Measurements from ENCODE around the gene SLC6A20. TPM values are rescaled to one million over a fixed set of nuclear protein-coding genes. Genes with fewer than 3 reads are reported as not detected.

SLC6A20 gene
- total RNA-seq, 1 experiment from 2014 or later, result 0.89 TPM

DNA sequence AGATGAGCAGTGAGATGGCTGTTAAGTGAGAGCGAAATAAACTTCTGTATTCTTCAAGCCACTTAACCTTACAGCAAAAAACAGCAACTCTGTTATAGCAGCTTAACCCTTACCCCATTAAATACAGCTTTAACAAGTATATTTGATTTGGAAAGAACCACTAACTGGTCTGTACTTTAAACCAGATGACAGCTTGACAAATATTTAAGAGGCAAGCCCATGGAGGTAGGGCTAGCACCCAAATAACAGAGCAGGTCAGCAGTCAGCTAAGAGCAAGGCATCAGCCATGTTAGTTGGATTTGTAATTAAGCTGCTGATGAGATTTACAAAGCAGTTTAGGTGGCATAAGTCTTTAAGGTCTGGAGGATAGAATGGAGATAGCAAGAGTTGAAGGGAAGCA lies 42.1 kb upstream of the SLC6A20 start:
- H3K9me2 ChIP-seq (ENCODE audit: insufficient read depth), result no peaks in the 10 kb centered on the region
- BruUV-seq (replicated peaks), result no TSS peak
- DNase-seq (ENCODE audit: low read depth, low spot score) (no peak), ATAC-seq (no peak)
- H3K9me3 ChIP-seq (ENCODE audit: control insufficient read depth in 1 of 2, insufficient read depth in 1 of 2, low read depth in 1 of 2, low read length in 2 of 2), result no peaks in the 10 kb centered on the region
- H2AFZ ChIP-seq (ENCODE audit: low read depth, low read length, poor library complexity, severe bottlenecking), result no peak overlapping the region
- intact Hi-C loops (cut with micrococcal nuclease), result no loop called here
- TF ChIP-seq, protein P1, sequence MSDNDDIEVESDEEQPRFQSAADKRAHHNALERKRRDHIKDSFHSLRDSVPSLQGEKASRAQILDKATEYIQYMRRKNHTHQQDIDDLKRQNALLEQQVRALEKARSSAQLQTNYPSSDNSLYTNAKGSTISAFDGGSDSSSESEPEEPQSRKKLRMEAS (IDR thresholded peaks at IDR 0.05), result no peak
- TF ChIP-seq FOSL1 (IDR thresholded peaks at IDR 0.05; ENCODE audit: low read depth), result no peak
- no peak for TF ChIP-seq ELF1 (IDR thresholded peaks at IDR 0.05; ENCODE audit: borderline replicate concordance, low read depth)
- TF ChIP-seq, protein P2, sequence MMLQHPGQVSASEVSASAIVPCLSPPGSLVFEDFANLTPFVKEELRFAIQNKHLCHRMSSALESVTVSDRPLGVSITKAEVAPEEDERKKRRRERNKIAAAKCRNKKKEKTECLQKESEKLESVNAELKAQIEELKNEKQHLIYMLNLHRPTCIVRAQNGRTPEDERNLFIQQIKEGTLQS (IDR thresholded peaks at IDR 0.05), result no peak
- TF ChIP-seq, protein P3, sequence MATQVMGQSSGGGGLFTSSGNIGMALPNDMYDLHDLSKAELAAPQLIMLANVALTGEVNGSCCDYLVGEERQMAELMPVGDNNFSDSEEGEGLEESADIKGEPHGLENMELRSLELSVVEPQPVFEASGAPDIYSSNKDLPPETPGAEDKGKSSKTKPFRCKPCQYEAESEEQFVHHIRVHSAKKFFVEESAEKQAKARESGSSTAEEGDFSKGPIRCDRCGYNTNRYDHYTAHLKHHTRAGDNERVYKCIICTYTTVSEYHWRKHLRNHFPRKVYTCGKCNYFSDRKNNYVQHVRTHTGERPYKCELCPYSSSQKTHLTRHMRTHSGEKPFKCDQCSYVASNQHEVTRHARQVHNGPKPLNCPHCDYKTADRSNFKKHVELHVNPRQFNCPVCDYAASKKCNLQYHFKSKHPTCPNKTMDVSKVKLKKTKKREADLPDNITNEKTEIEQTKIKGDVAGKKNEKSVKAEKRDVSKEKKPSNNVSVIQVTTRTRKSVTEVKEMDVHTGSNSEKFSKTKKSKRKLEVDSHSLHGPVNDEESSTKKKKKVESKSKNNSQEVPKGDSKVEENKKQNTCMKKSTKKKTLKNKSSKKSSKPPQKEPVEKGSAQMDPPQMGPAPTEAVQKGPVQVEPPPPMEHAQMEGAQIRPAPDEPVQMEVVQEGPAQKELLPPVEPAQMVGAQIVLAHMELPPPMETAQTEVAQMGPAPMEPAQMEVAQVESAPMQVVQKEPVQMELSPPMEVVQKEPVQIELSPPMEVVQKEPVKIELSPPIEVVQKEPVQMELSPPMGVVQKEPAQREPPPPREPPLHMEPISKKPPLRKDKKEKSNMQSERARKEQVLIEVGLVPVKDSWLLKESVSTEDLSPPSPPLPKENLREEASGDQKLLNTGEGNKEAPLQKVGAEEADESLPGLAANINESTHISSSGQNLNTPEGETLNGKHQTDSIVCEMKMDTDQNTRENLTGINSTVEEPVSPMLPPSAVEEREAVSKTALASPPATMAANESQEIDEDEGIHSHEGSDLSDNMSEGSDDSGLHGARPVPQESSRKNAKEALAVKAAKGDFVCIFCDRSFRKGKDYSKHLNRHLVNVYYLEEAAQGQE (IDR thresholded peaks at IDR 0.05; ENCODE audit: low read depth), result no peak
- no peak for TF ChIP-seq POLR2AphosphoS5 (IDR thresholded peaks at IDR 0.05; ENCODE audit: low read depth, low read length)
- TF ChIP-seq POLR2A (IDR thresholded peaks at IDR 0.05; ENCODE audit: borderline replicate concordance, extremely low read depth, insufficient read depth, insufficient read length), result no peak
- no peak for TF ChIP-seq CBX3 (IDR thresholded peaks at IDR 0.05; ENCODE audit: low read depth)
- TF ChIP-seq, protein P4, sequence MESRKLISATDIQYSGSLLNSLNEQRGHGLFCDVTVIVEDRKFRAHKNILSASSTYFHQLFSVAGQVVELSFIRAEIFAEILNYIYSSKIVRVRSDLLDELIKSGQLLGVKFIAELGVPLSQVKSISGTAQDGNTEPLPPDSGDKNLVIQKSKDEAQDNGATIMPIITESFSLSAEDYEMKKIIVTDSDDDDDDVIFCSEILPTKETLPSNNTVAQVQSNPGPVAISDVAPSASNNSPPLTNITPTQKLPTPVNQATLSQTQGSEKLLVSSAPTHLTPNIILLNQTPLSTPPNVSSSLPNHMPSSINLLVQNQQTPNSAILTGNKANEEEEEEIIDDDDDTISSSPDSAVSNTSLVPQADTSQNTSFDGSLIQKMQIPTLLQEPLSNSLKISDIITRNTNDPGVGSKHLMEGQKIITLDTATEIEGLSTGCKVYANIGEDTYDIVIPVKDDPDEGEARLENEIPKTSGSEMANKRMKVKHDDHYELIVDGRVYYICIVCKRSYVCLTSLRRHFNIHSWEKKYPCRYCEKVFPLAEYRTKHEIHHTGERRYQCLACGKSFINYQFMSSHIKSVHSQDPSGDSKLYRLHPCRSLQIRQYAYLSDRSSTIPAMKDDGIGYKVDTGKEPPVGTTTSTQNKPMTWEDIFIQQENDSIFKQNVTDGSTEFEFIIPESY (IDR thresholded peaks at IDR 0.05; ENCODE audit: extremely low read depth, insufficient replicate concordance, low read length), result no peak
- no peak for TF ChIP-seq SP1 (IDR thresholded peaks at IDR 0.05; ENCODE audit: low read depth)
- no peak for TF ChIP-seq YY1 (IDR thresholded peaks at IDR 0.05; ENCODE audit: extremely low read depth, insufficient replicate concordance, low read depth, low read length)
- TF ChIP-seq ZFX (IDR thresholded peaks at IDR 0.05), result no peak
- no peak for TF ChIP-seq SIN3A (IDR thresholded peaks at IDR 0.05; ENCODE audit: low read depth)
- no peak for TF ChIP-seq EZH2 (IDR thresholded peaks at IDR 0.05)
- no peak for TF ChIP-seq JUND (IDR thresholded peaks at IDR 0.05)
- no peak for TF ChIP-seq EZH2phosphoT487 (IDR thresholded peaks at IDR 0.05; ENCODE audit: borderline replicate concordance)
- no peak for TF ChIP-seq CEBPB (IDR thresholded peaks at IDR 0.05; ENCODE audit: low read depth)
- TF ChIP-seq ZNF274 (IDR thresholded peaks at IDR 0.05; ENCODE audit: low read depth, low read length), result no peak
- ChIA-PET CTCF (no interaction called here), RAD21 (ENCODE audit: low non-redundant PET in 1 of 2, low total read pairs in 2 of 2, uncharacterized antibody in 2 of 2, unreplicated experiment in 2 of 2) (interaction anchor here in 1 of 2 experiments (0.5 kb wide), 1 partner anchor 61 kb away, joined by 3 read pairs; no protein-coding TSS in a partner anchor), POLR2A (no interaction called here)
- H3K27me3 ChIP-seq (ENCODE audit: insufficient read depth, low read length), result no peaks in the 10 kb centered on the region
- H3K79me2 ChIP-seq (ENCODE audit: insufficient read depth, low read length), result no peaks in the 10 kb centered on the region
- H3K4me3 ChIP-seq (replicated peaks in 1 of 2; ENCODE audit: low read depth in 1 of 2, low read length in 2 of 2), result no peak overlapping the region
- no peak overlapping the region for H3K9ac ChIP-seq (ENCODE audit: low read length)
- no peak overlapping the region for H3K27ac ChIP-seq (ENCODE audit: low read depth, low read length)
- peaks cover 3 to 5% of the 10 kb centered on the region in 2 experiments; a peak in 2 of 4 replicates for H3K36me3 ChIP-seq (ENCODE audit: control insufficient read depth in 1 of 2, insufficient read depth in 2 of 2, low read length in 2 of 2)
- no peak overlapping the region for H3K4me2 ChIP-seq (ENCODE audit: low read length)
- peaks cover 3 to 14% of the 10 kb centered on the region in 2 experiments; a peak in 3 of 4 replicates for H3K4me1 ChIP-seq (ENCODE audit: control insufficient read depth in 1 of 2, insufficient read depth in 2 of 2, low read length in 2 of 2)
- no peaks in the 10 kb centered on the region for H4K20me1 ChIP-seq (ENCODE audit: insufficient read depth)
